ENCODE measurements around the gene MTNR1B. TPM values are rescaled to one million over a fixed set of nuclear protein-coding genes. Genes with fewer than 3 reads are reported as not detected.

Gene MTNR1B
- total and polyA plus RNA-seq, 9 donors = not detected

- Histone ChIP-seq H3K4me1 (ENCODE audit: insufficient read depth) (no peaks in the 10 kb centered on the region), H3K36me3 (no peaks in the 10 kb centered on the region), H3K4me3 (no peak overlapping the region), H3K9me3 (no peaks in the 10 kb centered on the region), H3K27me3 (no peaks in the 10 kb centered on the region), H3K27ac (no peak overlapping the region)
- 61 to 86% (median 62%) methylated on average over 1 of the region's 1 CpG for WGBS, 3 donors
- no peak for DNase-seq
- TF ChIP-seq EP300 (IDR thresholded peaks at IDR 0.05) = no peak
- TF ChIP-seq POLR2A (IDR thresholded peaks at IDR 0.05) = no peak
- intact Hi-C loops (cut with DNase I) = loop anchor here in 1 of 4 donors (10.0 kb wide), 1 partner anchor 60 kb away; the partner anchor contains the start of gene MTNR1B
Observed at GRCh38 chr11:93024369-93024768, 54.9 kb downstream of the MTNR1B start.

- Histone ChIP-seq H3K4me3 (no peak overlapping the region), H3K27me3 (no peaks in the 10 kb centered on the region), H3K4me1 (ENCODE audit: insufficient read depth) (no peaks in the 10 kb centered on the region), H3K36me3 (no peaks in the 10 kb centered on the region), H3K27ac (no peak overlapping the region), H3K9me3 (no peaks in the 10 kb centered on the region)
- WGBS, 3 donors = 70 to 80% (median 71%) methylated on average over 3 of the region's 3 CpGs
- intact Hi-C loops (cut with DNase I) = loop anchor here in 1 of 4 donors (10.0 kb wide), 1 partner anchor 61 kb away; the partner anchor contains the start of gene MTNR1B
- no peak for DNase-seq
- TF ChIP-seq EP300 (IDR thresholded peaks at IDR 0.05) (no peak), CTCF (IDR thresholded peaks at IDR 0.05) (no peak), POLR2A (IDR thresholded peaks at IDR 0.05) (no peak)
Observed at GRCh38 chr11:93025558-93026255, 56.3 kb downstream of the MTNR1B start.

GRCh38 chr11:93028960-93029522 lies 59.6 kb downstream of the MTNR1B start:
- no peak for DNase-seq
- intact Hi-C loops (cut with DNase I) = loop anchor here in 1 of 4 donors (10.0 kb wide), 1 partner anchor 64 kb away; the partner anchor contains the start of gene MTNR1B
- H3K27me3 ChIP-seq = no peaks in the 10 kb centered on the region
- H3K36me3 ChIP-seq = no peaks in the 10 kb centered on the region
- WGBS, 3 donors = 77 to 83% (median 78%) methylated on average over 6 of the region's 6 CpGs
- no peaks in the 10 kb centered on the region for H3K4me1 ChIP-seq (ENCODE audit: insufficient read depth)
- H3K27ac ChIP-seq = no peak overlapping the region
- H3K9me3 ChIP-seq = no peaks in the 10 kb centered on the region
- TF ChIP-seq CTCF (IDR thresholded peaks at IDR 0.05) = no peak
- no peak for TF ChIP-seq EP300 (IDR thresholded peaks at IDR 0.05)
- TF ChIP-seq POLR2A (IDR thresholded peaks at IDR 0.05) = no peak
- no peak overlapping the region for H3K4me3 ChIP-seq

- no peaks in the 10 kb centered on the region for H3K9me3 ChIP-seq
- no peaks in the 10 kb centered on the region for H3K4me1 ChIP-seq (ENCODE audit: insufficient read depth)
- no peaks in the 10 kb centered on the region for H3K27me3 ChIP-seq
- no peak for DNase-seq
- TF ChIP-seq EP300 (IDR thresholded peaks at IDR 0.05) (no peak), CTCF (IDR thresholded peaks at IDR 0.05) (no peak), POLR2A (IDR thresholded peaks at IDR 0.05) (no peak)
- H3K4me3 ChIP-seq = no peak overlapping the region
- H3K36me3 ChIP-seq = no peaks in the 10 kb centered on the region
- H3K27ac ChIP-seq = no peak overlapping the region
- intact Hi-C loops (cut with DNase I) = no loop called here
- WGBS, 3 donors = 85 to 90% (median 88%) methylated on average over 8 of the region's 8 CpGs
Observed at GRCh38 chr11:93031386-93031785, 61.9 kb downstream of the MTNR1B start.

Small RNA genes within 50 kb of the gene (small RNA-seq; reads per million reads assigned to genes)
- gene SNRPGP16 = not detected

Other genes with a start within 250 kb of the MTNR1B start
- 10 to 100 TPM; 11.6 to 23.9 (median 14.0) TPM for gene SLC36A4, start 228.3 kb downstream of the MTNR1B start, total RNA-seq
- gene SLC36A4, start 228.3 kb downstream of the MTNR1B start, polyA plus RNA-seq = 10 to 100 TPM in 1 of 2 donors, 1 to 10 TPM in 1; 6.4 to 11.4 TPM

Data from ovary (tissue), 9 donors.